GM18951 (cell line): Measurements from ENCODE around the gene BTF3L4.
"Not testable (repeated sequence)": the region's sequence is repeated elsewhere in the genome, so short reads cannot be mapped to it uniquely, and the experiment has no call there.

ENCODE experiments used
- POLR2A ChIP-seq: IDR thresholded peaks from 4 replicates; pipeline ENCODE4 v1.6.1; 2011; ENCODE audit warnings: mild to moderate bottlenecking; ENCODE audit not compliant: insufficient read length, insufficient read depth; ENCODE audit errors: extremely low read depth
- in situ Hi-C: fragments of 300-500 bp; cut with MboI; formaldehyde crosslinking; loops from one replicate; pipeline ENCODE4 v1.12.0; 2022; ENCODE audit warnings: low sequenced_read_pairs, mixed read lengths, inconsistent platforms; ENCODE audit not compliant: unreplicated experiment

BTF3L4 gene

DNA sequence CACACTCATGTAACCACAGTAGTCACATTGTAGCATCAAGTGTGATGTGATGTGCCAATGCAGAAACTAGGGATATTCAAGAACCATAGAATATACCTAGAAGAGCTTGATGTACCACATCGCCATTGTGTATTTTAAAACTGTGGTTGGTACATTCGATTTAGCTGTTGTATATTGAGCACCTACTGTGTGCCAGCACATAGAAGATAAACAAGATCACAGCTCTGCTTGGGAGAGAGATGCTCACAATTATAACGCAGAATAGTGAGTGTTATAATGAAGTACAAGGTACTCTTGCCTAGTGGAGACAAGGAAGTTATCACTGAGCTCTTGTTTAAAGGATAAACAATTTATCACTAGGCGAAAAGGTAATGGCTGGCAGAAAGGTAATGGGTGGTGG is 4.7 kb downstream of the BTF3L4 start:
- no peak for TF ChIP-seq POLR2A
- in situ Hi-C loops, result no loop called here

GRCh38 chr1:52063192-52063591 is 7.1 kb downstream of the BTF3L4 start:
- TF ChIP-seq POLR2A, result no peak
- in situ Hi-C loops, result no loop called here

- in situ Hi-C loops, result no loop called here
- TF ChIP-seq POLR2A, result no peak
Observed at GRCh38 chr1:52070704-52071103, 14.6 kb downstream of the BTF3L4 start.

DNA sequence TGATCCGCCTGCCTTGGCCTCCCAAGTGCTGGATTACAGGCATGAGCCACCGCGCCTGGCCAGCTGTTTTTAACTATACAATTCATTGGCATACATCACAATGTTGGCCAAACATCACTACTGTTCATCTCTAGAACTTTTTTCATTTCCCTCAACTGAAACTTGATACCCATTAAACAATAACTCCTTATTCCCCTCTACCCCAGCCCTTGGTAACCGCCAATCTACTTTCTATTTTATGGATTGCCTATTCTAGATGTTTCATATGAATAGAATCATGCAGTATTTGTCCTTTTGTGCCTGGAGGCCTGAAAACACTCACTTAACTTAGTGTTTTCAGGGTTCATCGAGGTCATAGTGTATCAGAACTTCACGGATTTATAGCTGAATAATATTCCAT is 16.2 kb downstream of the BTF3L4 start:
- no peak for TF ChIP-seq POLR2A
- in situ Hi-C loops, result no loop called here

- in situ Hi-C loops, result not testable (repeated sequence)
Observed at GRCh38 chr1:52077277-52077676, 21.2 kb downstream of the BTF3L4 start.

- no peak for TF ChIP-seq POLR2A
- in situ Hi-C loops, result no loop called here
Observed at GRCh38 chr1:52080014-52080415, 23.9 kb downstream of the BTF3L4 start.

GRCh38 chr1:52087892-52088291 is 31.8 kb downstream of the BTF3L4 start:
- in situ Hi-C loops, result not testable (repeated sequence)

DNA sequence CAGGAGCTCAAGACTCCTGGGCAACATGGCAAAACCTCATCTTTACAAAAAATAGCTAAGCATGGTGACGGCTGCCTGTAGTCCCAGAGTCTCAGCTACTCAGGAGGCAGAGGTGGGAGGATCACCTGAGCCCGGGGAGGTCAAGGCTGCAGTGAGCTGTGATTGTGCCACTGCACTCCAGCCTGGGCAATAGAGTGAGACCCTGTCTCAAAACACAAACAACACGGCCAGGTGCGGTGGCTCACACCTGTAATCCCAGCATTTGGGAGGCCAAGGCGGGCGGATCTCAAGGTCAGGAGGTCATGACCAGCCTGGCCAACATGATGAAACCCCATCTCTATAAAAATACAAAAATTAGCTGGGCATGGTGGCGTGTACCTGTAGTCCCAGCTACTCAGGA is 38.2 kb downstream of the BTF3L4 start:
- in situ Hi-C loops, result not testable (repeated sequence)

DNA sequence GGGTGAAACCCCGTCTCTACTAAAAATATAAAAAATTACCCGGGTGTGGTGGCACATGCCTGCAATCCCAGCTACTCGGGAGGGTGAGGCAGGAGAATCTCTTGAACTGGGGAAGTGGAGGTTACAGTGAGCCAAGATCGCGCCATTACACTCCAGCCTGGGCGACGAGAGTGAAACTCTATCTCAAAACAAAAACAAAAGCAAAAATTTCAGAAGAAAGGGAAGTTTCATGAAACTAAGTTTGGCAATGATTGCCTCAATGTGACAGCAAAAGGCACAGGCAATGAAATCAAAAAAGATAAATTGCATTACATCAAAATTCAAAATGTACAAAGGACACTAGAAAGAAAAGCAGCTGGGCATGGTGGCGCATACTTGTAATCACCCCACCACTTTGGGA is 40.1 kb downstream of the BTF3L4 start:
- no peak for TF ChIP-seq POLR2A
- in situ Hi-C loops, result no loop called here

- no peak for TF ChIP-seq POLR2A
- in situ Hi-C loops, result no loop called here
Observed at GRCh38 chr1:52098139-52098871, 42.2 kb downstream of the BTF3L4 start.

GRCh38 chr1:52102336-52103013 is 46.4 kb downstream of the BTF3L4 start:
- TF ChIP-seq POLR2A, result no peak
- in situ Hi-C loops, result no loop called here

- TF ChIP-seq POLR2A, result no peak
Observed at GRCh38 chr1:52111492-52111891, 55.4 kb downstream of the BTF3L4 start.

GRCh38 chr1:52112489-52112888 is 56.4 kb downstream of the BTF3L4 start:
- TF ChIP-seq POLR2A, result no peak
- in situ Hi-C loops, result no loop called here

More at GRCh38 chr1:52111492-52111891, 55.4 kb downstream of the BTF3L4 start:
- in situ Hi-C loops, result no loop called here

GRCh38 chr1:52119301-52120079 is 63.4 kb downstream of the BTF3L4 start:
- in situ Hi-C loops, result loop anchor here (10.0 kb wide), 1 partner anchor 185 kb away; no protein-coding TSS in a partner anchor

More at GRCh38 chr1:52119301-52120079, 63.4 kb downstream of the BTF3L4 start:
- no peak for TF ChIP-seq POLR2A
